Ascending aorta (tissue), 2 donors: Measurements from ENCODE around the gene AIMP2. TPM values are rescaled to one million over a fixed set of nuclear protein-coding genes. Genes with fewer than 3 reads are reported as not detected.

Experiments used
- DNase-seq, 2 donors: peaks; one replicate each; pipeline ENCODE4 v3.0.0-alpha.2; 2019; ENCODE audit warnings: low spot score in 2 of 2
- H3K27ac ChIP-seq, 2 donors: fragments of 200-600 bp; sonication (generic); one replicate each; pipeline ENCODE4 v1.5.1; 2016 to 2017; ENCODE audit warnings: mild to moderate bottlenecking in 1 of 2
- H3K27me3 ChIP-seq: fragments of 200-600 bp; sonication (generic); one replicate; pipeline ENCODE4 v1.5.1; 2017
- H3K36me3 ChIP-seq, 2 donors: fragments of 200-600 bp; sonication (generic); one replicate each; pipeline ENCODE4 v1.5.1; 2016
- H3K4me1 ChIP-seq, 2 donors: fragments of 200-600 bp; sonication (generic); one replicate each; pipeline ENCODE4 v1.5.1; 2016 to 2017; ENCODE audit warnings: mild to moderate bottlenecking in 1 of 2
- H3K4me3 ChIP-seq, 2 donors: fragments of 200-600 bp; sonication (generic); one replicate each; pipeline ENCODE4 v1.5.1; 2016 to 2017; ENCODE audit warnings: mild to moderate bottlenecking in 1 of 2
- H3K9me3 ChIP-seq, 2 donors: fragments of 200-600 bp; sonication (generic); one replicate each; pipeline ENCODE4 v1.5.1; 2016
- CTCF ChIP-seq, 3 experiments: fragments of 200-600 bp in 2 of 3; fragments of 450-650 bp in 1 of 3; sonication (generic) in 2 of 3; IDR thresholded peaks; one replicate each; pipeline ENCODE4 v1.5.1; 2016 to 2019; ENCODE audit warnings: antibody characterized with exemption in 3 of 3, mild to moderate bottlenecking in 1 of 3, moderate library complexity in 1 of 3
- intact Hi-C: fragments of 100-400 bp; cut with DNase I; formaldehyde crosslinking; loops from one replicate; pipeline ENCODE4 v1.15.1; 2023
- total RNA-seq: library from RNA; depleted of rRNA; stranded (reverse); fragments of >200 nt; gene quantifications from one replicate; pipeline ENCODE4 v1.1.0, GENCODE V29; 2016

AIMP2 gene
- total RNA-seq, 1 donor from 2014 or later = 19.4 TPM

DNA sequence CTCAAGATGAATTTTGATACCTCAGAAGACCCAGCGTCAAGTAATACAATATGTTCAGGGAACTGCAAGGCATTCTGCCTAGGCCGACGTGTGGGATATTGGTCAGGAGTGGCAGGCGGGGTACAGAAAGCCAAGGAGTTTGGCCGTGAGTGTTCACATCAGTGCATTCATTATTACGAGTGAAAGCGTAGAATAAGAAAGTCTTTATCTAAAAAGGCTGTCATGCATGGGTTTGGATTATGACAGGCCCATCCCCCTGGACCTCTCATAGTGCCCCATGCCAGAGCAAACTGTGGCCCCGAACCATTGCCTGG, 7.5 kb downstream of the AIMP2 start:
- Histone ChIP-seq H3K9me3 (no peaks in the 10 kb centered on the region), H3K27ac (no peak overlapping the region), H3K27me3 (no peaks in the 10 kb centered on the region), H3K4me1 (no peaks in the 10 kb centered on the region), H3K4me3 (no peak overlapping the region), H3K36me3 (peaks cover 38 to 65% of the 10 kb centered on the region in 2 donors)
- intact Hi-C loops = no loop called here
- DNase-seq = no peak
- no peak for TF ChIP-seq CTCF (IDR thresholded peaks at IDR 0.05)

GRCh38 chr7:6020371-6021286, 11.6 kb downstream of the AIMP2 start:
- no peak for TF ChIP-seq CTCF (IDR thresholded peaks at IDR 0.05)
- DNase-seq = no peak
- Histone ChIP-seq H3K27ac (no peak overlapping the region), H3K27me3 (no peaks in the 10 kb centered on the region), H3K4me1 (no peaks in the 10 kb centered on the region), H3K4me3 (no peak overlapping the region), H3K36me3 (peaks cover 74 to 97% of the 10 kb centered on the region in 2 donors), H3K9me3 (no peaks in the 10 kb centered on the region)
- intact Hi-C loops = no loop called here

DNA sequence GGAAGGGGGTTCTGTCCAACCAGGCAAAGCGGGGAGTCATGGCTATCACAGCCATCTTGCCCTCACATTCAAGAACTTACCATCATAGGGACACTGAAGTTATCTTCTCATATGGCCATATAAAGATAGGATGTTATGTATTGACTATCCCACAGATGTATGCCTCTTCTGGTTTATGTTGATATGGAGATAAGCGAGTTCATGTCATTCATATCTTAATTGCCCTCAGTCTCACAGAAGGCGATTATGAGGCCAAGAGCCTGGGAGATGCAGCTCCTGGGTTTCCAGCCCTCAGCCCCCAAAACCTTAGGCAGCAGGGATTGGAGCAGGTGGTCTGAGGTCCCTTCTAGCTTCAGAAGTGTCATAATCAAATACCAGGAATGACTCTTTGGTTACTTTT, 13.6 kb downstream of the AIMP2 start:
- peaks cover 85 to 97% of the 10 kb centered on the region in 2 donors for H3K36me3 ChIP-seq
- no peak for DNase-seq
- H3K27me3 ChIP-seq = no peaks in the 10 kb centered on the region
- H3K4me3 ChIP-seq = no peak overlapping the region
- TF ChIP-seq CTCF (IDR thresholded peaks at IDR 0.05) = no peak
- H3K9me3 ChIP-seq = no peaks in the 10 kb centered on the region
- intact Hi-C loops = no loop called here
- no peaks in the 10 kb centered on the region for H3K4me1 ChIP-seq
- no peak overlapping the region for H3K27ac ChIP-seq

GRCh38 chr7:6023974-6024435, 14.9 kb downstream of the AIMP2 start:
- Histone ChIP-seq H3K4me3 (no peak overlapping the region), H3K27ac (no peak overlapping the region), H3K9me3 (no peaks in the 10 kb centered on the region), H3K36me3 (peaks cover 87 to 97% of the 10 kb centered on the region in 2 donors), H3K27me3 (no peaks in the 10 kb centered on the region), H3K4me1 (no peaks in the 10 kb centered on the region)
- no peak for DNase-seq
- intact Hi-C loops = no loop called here
- no peak for TF ChIP-seq CTCF (IDR thresholded peaks at IDR 0.05)

GRCh38 chr7:6026011-6026819, 17.1 kb downstream of the AIMP2 start:
- Histone ChIP-seq H3K9me3 (no peaks in the 10 kb centered on the region), H3K27ac (peak overlapping the region; percentile 46 to 51), H3K4me3 (peak overlapping the region in 1 of 2 donors; percentile 41), H3K27me3 (no peaks in the 10 kb centered on the region), H3K36me3 (peaks cover 86 to 95% of the 10 kb centered on the region in 2 donors), H3K4me1 (no peaks in the 10 kb centered on the region)
- DNase-seq = peak; percentile 12 to 78
- TF ChIP-seq CTCF (IDR thresholded peaks at IDR 0.05) = peak in 1 of 3 experiments; percentile 7
- intact Hi-C loops = no loop called here
